GM15510 (cell line): ENCODE measurements around the gene CPTP.

ENCODE experiments used
- POLR2A ChIP-seq: IDR thresholded peaks from 3 replicates; pipeline ENCODE4 v1.6.1; 2011; ENCODE audit warnings: borderline replicate concordance; ENCODE audit not compliant: insufficient read length; ENCODE audit errors: extremely low read depth

The CPTP gene

GRCh38 chr1:1332031-1332755 lies 7.6 kb downstream of the CPTP start:
- no peak for TF ChIP-seq POLR2A

GRCh38 chr1:1332774-1333480 lies 8.3 kb downstream of the CPTP start:
- TF ChIP-seq POLR2A: no peak

GRCh38 chr1:1333551-1334241 lies 9.1 kb downstream of the CPTP start:
- TF ChIP-seq POLR2A: no peak

- no peak for TF ChIP-seq POLR2A
Observed at GRCh38 chr1:1334835-1335234, 10.2 kb downstream of the CPTP start.

GRCh38 chr1:1335283-1335682 lies 10.7 kb downstream of the CPTP start:
- no peak for TF ChIP-seq POLR2A

GRCh38 chr1:1335792-1336248 lies 11.2 kb downstream of the CPTP start:
- no peak for TF ChIP-seq POLR2A

- TF ChIP-seq POLR2A: no peak
Observed at GRCh38 chr1:1336446-1336845, 11.8 kb downstream of the CPTP start.

- no peak for TF ChIP-seq POLR2A
Observed at GRCh38 chr1:1336931-1337792, 12.6 kb downstream of the CPTP start.

- TF ChIP-seq POLR2A: no peak
Observed at GRCh38 chr1:1337793-1338147, 13.2 kb downstream of the CPTP start.

GRCh38 chr1:1338278-1338677 lies 13.7 kb downstream of the CPTP start:
- no peak for TF ChIP-seq POLR2A

- no peak for TF ChIP-seq POLR2A
Observed at GRCh38 chr1:1340185-1340584, 15.6 kb downstream of the CPTP start.

GRCh38 chr1:1340791-1341548 lies 16.4 kb downstream of the CPTP start:
- no peak for TF ChIP-seq POLR2A

- no peak for TF ChIP-seq POLR2A
Observed at GRCh38 chr1:1341549-1342021, 17.0 kb downstream of the CPTP start.

- TF ChIP-seq POLR2A: no peak
Observed at GRCh38 chr1:1342061-1342562, 17.5 kb downstream of the CPTP start.

GRCh38 chr1:1342584-1343115 lies 18.0 kb downstream of the CPTP start:
- TF ChIP-seq POLR2A: no peak
